RWPE2 (cell line): ENCODE measurements around the gene DKK1.
A peak's percentile ranks its signal among the peaks of the same experiment; 100 is the strongest.

Source experiments
- ATAC-seq: fragments of 200-7000 bp; cut with Tn5 transposase; 3 replicates; pipeline ENCODE4 v1.9.1; 2021; ENCODE audit warnings: low read depth
- DNase-seq: peaks from one replicate; pipeline ENCODE4 v3.0.0-alpha.2; 2020; ENCODE audit warnings: low spot score
- H3K27ac ChIP-seq: fragments of 450-650 bp; 2 replicates; pipeline ENCODE4 v1.5.1; 2017; ENCODE audit warnings: mild to moderate bottlenecking; ENCODE audit not compliant: poor library complexity, severe bottlenecking
- H3K27me3 ChIP-seq: fragments of 250-450 bp; sonication (Bioruptor Pico); 2 replicates; pipeline ENCODE4 v1.5.1; 2021; ENCODE audit warnings: mild to moderate bottlenecking, moderate library complexity; ENCODE audit not compliant: insufficient read depth, poor library complexity, severe bottlenecking
- H3K36me3 ChIP-seq: fragments of 250-450 bp; sonication (Bioruptor Pico); 2 replicates; pipeline ENCODE4 v1.5.1; 2020; ENCODE audit warnings: low read depth, mild to moderate bottlenecking, moderate library complexity
- H3K4me1 ChIP-seq: fragments of 250-450 bp; sonication (Bioruptor Pico); 2 replicates; pipeline ENCODE4 v1.5.1; 2021; ENCODE audit warnings: mild to moderate bottlenecking, moderate library complexity; ENCODE audit not compliant: insufficient read depth, poor library complexity, severe bottlenecking
- H3K4me3 ChIP-seq: fragments of 250-450 bp; sonication (Bioruptor Pico); 2 replicates; pipeline ENCODE4 v1.5.1; 2021; ENCODE audit warnings: mild to moderate bottlenecking, moderate library complexity; ENCODE audit not compliant: severe bottlenecking
- H3K9me3 ChIP-seq: fragments of 250-450 bp; sonication (Bioruptor Pico); 2 replicates; pipeline ENCODE4 v1.5.1; 2021; ENCODE audit warnings: mild to moderate bottlenecking, moderate library complexity; ENCODE audit not compliant: severe bottlenecking
- TF ChIP-seq, protein P1 (sequence below): fragments of 450-650 bp; IDR thresholded peaks from one replicate; pipeline ENCODE4 v1.5.1; 2017; ENCODE audit warnings: mild to moderate bottlenecking, moderate library complexity; ENCODE audit not compliant: poor library complexity, severe bottlenecking

Gene DKK1

DNA sequence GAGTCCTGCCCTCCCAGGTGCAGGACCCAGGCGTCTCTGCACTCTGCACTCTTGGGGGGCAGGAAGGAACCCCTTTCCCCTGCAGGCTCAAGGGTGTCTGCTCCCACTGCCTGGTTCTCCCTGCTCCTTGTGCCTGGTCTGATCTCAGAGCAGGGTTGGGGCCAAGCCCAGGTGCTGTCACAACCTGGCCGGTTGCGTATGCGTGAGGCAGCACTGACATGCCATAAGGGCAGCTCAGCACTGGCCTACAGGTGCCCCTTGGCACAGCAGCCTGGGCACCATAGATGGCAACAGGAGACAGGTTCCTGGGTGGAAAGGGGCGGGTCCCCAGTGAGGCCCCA is 33.2 kb downstream of the DKK1 start:
- TF ChIP-seq, protein P1, sequence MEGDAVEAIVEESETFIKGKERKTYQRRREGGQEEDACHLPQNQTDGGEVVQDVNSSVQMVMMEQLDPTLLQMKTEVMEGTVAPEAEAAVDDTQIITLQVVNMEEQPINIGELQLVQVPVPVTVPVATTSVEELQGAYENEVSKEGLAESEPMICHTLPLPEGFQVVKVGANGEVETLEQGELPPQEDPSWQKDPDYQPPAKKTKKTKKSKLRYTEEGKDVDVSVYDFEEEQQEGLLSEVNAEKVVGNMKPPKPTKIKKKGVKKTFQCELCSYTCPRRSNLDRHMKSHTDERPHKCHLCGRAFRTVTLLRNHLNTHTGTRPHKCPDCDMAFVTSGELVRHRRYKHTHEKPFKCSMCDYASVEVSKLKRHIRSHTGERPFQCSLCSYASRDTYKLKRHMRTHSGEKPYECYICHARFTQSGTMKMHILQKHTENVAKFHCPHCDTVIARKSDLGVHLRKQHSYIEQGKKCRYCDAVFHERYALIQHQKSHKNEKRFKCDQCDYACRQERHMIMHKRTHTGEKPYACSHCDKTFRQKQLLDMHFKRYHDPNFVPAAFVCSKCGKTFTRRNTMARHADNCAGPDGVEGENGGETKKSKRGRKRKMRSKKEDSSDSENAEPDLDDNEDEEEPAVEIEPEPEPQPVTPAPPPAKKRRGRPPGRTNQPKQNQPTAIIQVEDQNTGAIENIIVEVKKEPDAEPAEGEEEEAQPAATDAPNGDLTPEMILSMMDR, result no peak
- Histone ChIP-seq H3K36me3 (no peaks in the 10 kb centered on the region), H3K4me3 (no peak overlapping the region), H3K27ac (no peak overlapping the region), H3K27me3 (no peaks in the 10 kb centered on the region), H3K4me1 (peaks cover 19% of the 10 kb centered on the region), H3K9me3 (no peaks in the 10 kb centered on the region)
- DNase-seq (no peak), ATAC-seq (no peak)

DNA sequence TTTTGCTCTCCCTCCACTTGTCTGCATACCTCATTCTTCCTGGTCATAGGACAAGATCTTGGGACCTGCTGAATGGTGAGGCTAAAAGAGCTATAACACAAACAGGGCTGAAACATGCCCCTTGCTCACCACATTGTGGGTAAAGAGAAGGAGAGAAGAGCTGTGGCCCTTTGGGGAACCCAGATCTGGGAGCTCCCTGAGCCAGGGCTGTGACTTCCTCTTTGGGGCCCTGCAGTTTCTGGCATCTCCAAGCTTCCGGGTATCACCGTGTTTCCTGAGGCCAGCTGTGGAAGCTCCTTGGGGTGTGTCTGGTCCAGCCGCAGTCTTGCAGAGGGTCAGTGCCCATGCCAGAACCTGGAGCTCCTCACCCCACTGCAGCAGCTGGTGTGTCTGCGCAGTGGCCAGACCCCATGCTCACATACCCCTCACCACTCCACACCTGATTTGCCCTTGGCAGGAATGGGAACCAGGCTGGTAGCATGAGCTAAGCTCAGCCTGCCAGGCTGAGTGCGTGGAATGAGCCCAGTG is 34.0 kb downstream of the DKK1 start:
- no peak overlapping the region for H3K4me3 ChIP-seq
- no peak for ATAC-seq
- no peaks in the 10 kb centered on the region for H3K36me3 ChIP-seq

DNA sequence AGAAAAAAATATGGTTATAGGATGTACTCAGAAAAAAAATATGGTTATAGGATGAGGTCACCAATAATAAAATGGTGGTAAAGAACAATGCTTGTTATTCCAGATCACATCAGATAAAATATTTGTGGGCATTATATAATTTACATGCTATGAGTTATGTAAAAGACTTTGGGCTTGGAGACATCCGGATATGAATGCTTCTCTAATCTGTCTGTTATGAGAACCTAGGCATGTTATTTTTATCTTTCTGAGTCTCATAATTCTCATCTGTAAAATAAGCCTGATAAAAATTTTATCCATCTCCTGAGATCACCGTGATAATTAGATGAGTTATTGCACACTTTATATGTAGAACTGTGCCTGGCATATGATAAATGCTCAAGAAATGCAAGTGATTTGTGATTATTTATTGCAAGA is 37.8 kb downstream of the DKK1 start:
- H3K36me3 ChIP-seq, result no peaks in the 10 kb centered on the region
- TF ChIP-seq, protein P1, result no peak
- H3K4me1 ChIP-seq, result peaks cover 19% of the 10 kb centered on the region
- no peak overlapping the region for H3K4me3 ChIP-seq
- no peaks in the 10 kb centered on the region for H3K9me3 ChIP-seq
- ATAC-seq (peak; percentile 51; the same call in 2 of the 3 replicates), DNase-seq (no peak)
- H3K27ac ChIP-seq, result peak overlapping the region; percentile 61
- H3K27me3 ChIP-seq, result no peaks in the 10 kb centered on the region

More for the DNA sequence above, 34.0 kb downstream of the DKK1 start:
- TF ChIP-seq, protein P1, result no peak
- H3K27ac ChIP-seq, result no peak overlapping the region
- H3K4me1 ChIP-seq, result peaks cover 11% of the 10 kb centered on the region
- H3K9me3 ChIP-seq, result no peaks in the 10 kb centered on the region
- H3K27me3 ChIP-seq, result no peaks in the 10 kb centered on the region
- DNase-seq, result no peak

DNA sequence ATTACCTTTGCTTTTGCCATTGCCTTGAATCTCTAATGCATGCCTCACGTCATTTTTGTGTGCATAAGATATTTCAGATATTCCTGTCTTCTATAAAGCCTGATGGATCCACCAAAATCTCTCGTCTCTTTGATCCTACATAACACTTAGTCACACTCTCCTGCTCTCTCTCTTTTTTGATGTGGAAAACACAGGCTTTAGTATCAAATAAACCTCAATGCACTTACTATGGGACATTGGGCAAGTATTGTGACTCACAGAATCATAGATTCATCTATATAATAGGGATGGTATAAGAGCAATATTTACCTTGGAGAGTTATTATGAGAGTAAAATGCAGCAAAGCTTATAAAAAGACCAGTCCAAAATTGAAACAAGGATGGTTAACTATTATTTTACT is 39.1 kb downstream of the DKK1 start:
- Histone ChIP-seq H3K36me3 (no peaks in the 10 kb centered on the region), H3K9me3 (no peaks in the 10 kb centered on the region), H3K4me3 (no peak overlapping the region), H3K27me3 (no peaks in the 10 kb centered on the region), H3K27ac (peak overlapping the region; percentile 61), H3K4me1 (peaks cover 19% of the 10 kb centered on the region)
- TF ChIP-seq, protein P1, result no peak
- DNase-seq, result no peak
- ATAC-seq, result peak; percentile 52; the same call in 1 of the 3 replicates

DNA sequence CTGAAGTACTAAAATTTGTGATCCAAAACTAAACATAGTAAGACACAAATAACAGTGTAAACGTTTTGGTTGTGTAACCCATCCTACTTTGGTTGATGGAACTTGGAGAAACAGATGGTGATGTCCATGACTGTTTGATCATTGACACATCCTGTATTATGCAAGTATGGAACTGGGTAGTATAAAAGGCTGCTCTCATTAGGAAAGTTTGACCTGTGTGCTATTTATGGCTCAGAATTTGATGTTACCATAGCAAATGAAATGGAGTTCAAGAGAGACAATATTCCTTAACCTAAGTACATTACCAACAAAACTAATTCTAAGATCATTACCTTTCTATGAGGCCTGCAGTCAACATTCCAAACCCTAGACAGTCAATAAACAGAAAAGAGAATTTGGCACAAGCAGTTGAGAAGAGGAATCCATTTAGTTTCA is 39.9 kb downstream of the DKK1 start:
- H3K27ac ChIP-seq, result peak overlapping the region; percentile 61

More for the DNA sequence above, 39.9 kb downstream of the DKK1 start:
- TF ChIP-seq, protein P1, result no peak
- H3K9me3 ChIP-seq, result no peaks in the 10 kb centered on the region
- no peak overlapping the region for H3K4me3 ChIP-seq
- H3K36me3 ChIP-seq, result no peaks in the 10 kb centered on the region
- ATAC-seq, result peak; percentile 49
- peaks cover 19% of the 10 kb centered on the region for H3K4me1 ChIP-seq
- DNase-seq, result no peak
- no peaks in the 10 kb centered on the region for H3K27me3 ChIP-seq
